K562 (cell line): Measurements from ENCODE around the gene FCRL1. TPM values are rescaled to one million over a fixed set of nuclear protein-coding genes. Genes with fewer than 3 reads are reported as not detected.

Experiments
- ATAC-seq: fragments of 200-7000 bp; cut with Tn5 transposase; 3 replicates; pipeline ENCODE4 v1.9.1; 2020; ENCODE audit warnings: moderate library complexity
- BruUV-seq: library from RNA; stranded (reverse); fragments of 400-500 nt; replicated peaks from 2 replicates; lab custom pipeline; 2021; lab: Mats Ljungman, UMichigan
- CTCF ChIA-PET: fragments of 300-600 bp; formaldehyde crosslinking; extraction: SDS; loops from one replicate; lab custom pipeline; 2021; ENCODE audit warnings: low intra/inter-chr PET ratio; lab: Yijun Ruan, JAX
- POLR2A ChIA-PET: fragments of 300-600, 350-650 bp; sonication (Branson Sonifier 250); formaldehyde crosslinking; extraction: SDS; loops from one replicate; lab custom pipeline; 2021; ENCODE audit warnings: antibody characterized with exemption, inconsistent platforms; lab: Yijun Ruan, JAX
- DNase-seq, 4 experiments: peaks; one replicate each; pipeline versions ENCODE4 v3.0.0 to v3.0.0-alpha.2; 2011 to 2018; ENCODE audit warnings: low spot score in 3 of 4, mixed read lengths in 3 of 4; ENCODE audit errors: extremely low read depth in 1 of 4
- FAIRE-seq: peaks from 2 replicates; lab custom pipeline; 2011; peaks lifted over from hg19 to GRCh38; lab: Jason Lieb, UNC
- H2AFZ ChIP-seq: 2 replicates; pipeline ENCODE4 v1.6.0; 2011; ENCODE audit warnings: low read depth, low read length, control low read depth, inconsistent platforms
- H3K27ac ChIP-seq: fragments of 200-600 bp; 3 replicates; pipeline ENCODE4 v1.8.0; 2011; ENCODE audit warnings: low read depth, mild to moderate bottlenecking, control low read depth, inconsistent platforms, low read length, moderate library complexity, mixed read lengths; ENCODE audit errors: extremely low read depth
- H3K27me3 ChIP-seq, 2 experiments: fragments of 300-600 bp in 1 of 2; 2 replicates in 1 of 2; 3 replicates in 1 of 2; pipeline versions ENCODE4 v1.6.0 to v1.8.0; 2011; ENCODE audit warnings: inconsistent platforms in 2 of 2, low read length in 2 of 2, mild to moderate bottlenecking in 1 of 2, mixed read lengths in 1 of 2, moderate library complexity in 1 of 2; ENCODE audit not compliant: control insufficient read depth in 2 of 2, insufficient read depth in 2 of 2
- H3K36me3 ChIP-seq: fragments of 300-600 bp; 3 replicates; pipeline ENCODE4 v1.8.0; 2011; ENCODE audit warnings: mild to moderate bottlenecking, low read length, inconsistent platforms; ENCODE audit not compliant: control insufficient read depth, insufficient read depth
- H3K4me1 ChIP-seq, 2 experiments: fragments of 200-600 bp in 1 of 2; replicated peaks in 1 of 2; 2 replicates in 1 of 2; 3 replicates in 1 of 2; pipeline versions ENCODE4 v1.5.1 to v1.8.0; 2011; ENCODE audit warnings: inconsistent platforms in 2 of 2, low read length in 2 of 2, mild to moderate bottlenecking in 1 of 2, mixed read lengths in 1 of 2, moderate library complexity in 1 of 2; ENCODE audit not compliant: control insufficient read depth in 2 of 2, insufficient read depth in 2 of 2
- H3K4me2 ChIP-seq: 2 replicates; pipeline ENCODE4 v1.6.1; 2011; ENCODE audit warnings: low read length, control low read depth, inconsistent platforms, mixed read lengths; ENCODE audit not compliant: insufficient read depth
- H3K4me3 ChIP-seq: fragments of 200-600 bp; sonication (generic), shearing (Covaris generic); 2 replicates; pipeline ENCODE4 v1.5.1; 2016; ENCODE audit warnings: control low read depth, inconsistent platforms
- H3K79me2 ChIP-seq: fragments of 200-600 bp; 3 replicates; pipeline ENCODE4 v1.8.0; 2011; ENCODE audit warnings: low read length, inconsistent platforms; ENCODE audit not compliant: control insufficient read depth, insufficient read depth
- H3K9ac ChIP-seq, 2 experiments: 2 replicates each; pipeline versions ENCODE4 v1.6.0 to v1.6.1; 2011; ENCODE audit warnings: low read depth in 2 of 2, low read length in 2 of 2, control low read depth in 1 of 2, inconsistent platforms in 1 of 2, mild to moderate bottlenecking in 1 of 2, mixed read lengths in 1 of 2; ENCODE audit not compliant: insufficient read depth in 1 of 2
- H3K9me1 ChIP-seq: one replicate; pipeline ENCODE4 v1.6.0; 2011; ENCODE audit warnings: inconsistent platforms, mild to moderate bottlenecking, low read length, moderate library complexity; ENCODE audit not compliant: control insufficient read depth, insufficient read depth
- H3K9me3 ChIP-seq: replicated peaks from 2 replicates; pipeline ENCODE4 v1.5.1; 2011; ENCODE audit warnings: low read depth, low read length, inconsistent platforms; ENCODE audit not compliant: control insufficient read depth, insufficient read depth
- H4K20me1 ChIP-seq: replicated peaks from 2 replicates; pipeline ENCODE4 v1.6.1; 2011; ENCODE audit warnings: low read length, inconsistent platforms, mixed read lengths; ENCODE audit not compliant: control insufficient read depth, insufficient read depth
- CTBP1 ChIP-seq: fragments of 450-650 bp; IDR thresholded peaks from 2 replicates; pipeline ENCODE4 v1.6.1; 2016; ENCODE audit warnings: borderline replicate concordance
- ELK1 ChIP-seq: sonication (generic); formaldehyde crosslinking; IDR thresholded peaks from 2 replicates; pipeline ENCODE4 v1.8.1; 2022; ENCODE audit warnings: missing genetic modification reagents
- KDM4B ChIP-seq, 2 experiments: fragments of 450-650 bp in 1 of 2; sonication (generic) in 1 of 2; IDR thresholded peaks; 2 replicates each; pipeline ENCODE4 v1.6.1; 2016 to 2017; ENCODE audit warnings: borderline replicate concordance in 2 of 2, antibody characterized with exemption in 1 of 2, low read depth in 1 of 2, mild to moderate bottlenecking in 1 of 2
- ZBTB1 ChIP-seq: sonication (generic); formaldehyde crosslinking; IDR thresholded peaks from 2 replicates; pipeline ENCODE4 v1.8.1; 2023; ENCODE audit warnings: missing genetic modification reagents, low read depth, mild to moderate bottlenecking, borderline replicate concordance
- WGBS: fragments of 100-300 bp; shearing (Covaris generic); methylation state at CpG from one replicate; pipeline ENCODE4 v1.1.6; 2016; ENCODE audit warnings: low coverage, mixed read lengths; ENCODE audit not compliant: insufficient coverage; ENCODE audit errors: missing lambda C conversion rate; 5-methylcytosine and 5-hydroxymethylcytosine counted together
- in situ Hi-C: fragments of 300-500 bp; cut with MboI; formaldehyde crosslinking; loops from 4 replicates; pipeline ENCODE4 v1.15.0; 2018; ENCODE audit warnings: inconsistent platforms, mixed read lengths
- intact Hi-C: fragments of 100-400 bp; cut with micrococcal nuclease; formaldehyde crosslinking; loops from 2 replicates; pipeline ENCODE4 v1.14.2; 2022
- polyA plus RNA-seq, 8 experiments: library from polyadenylated mRNA; depleted of rRNA in 4 of 8; stranded (reverse) in 5 of 8; unstranded in 3 of 8; fragments of >200 nt; fragmentation: Nextera tagmentation in 2 of 8; fragmentation: Illumina TruSeq in 1 of 8; extraction: Ambion mirVana in 2 of 8; extraction: Trizol in 1 of 8; gene quantifications; 2 replicates each; pipeline versions ENCODE4 v1.2.1 to v1.2.3, GENCODE V29; 2011 to 2014; ENCODE audit warnings: inconsistent platforms in 1 of 8, missing spikeins in 1 of 8
- total RNA-seq, 7 experiments: library from RNA; depleted of rRNA in 6 of 7; stranded (reverse); fragments of >200 nt in 6 of 7; fragmentation: Illumina TruSeq in 2 of 7; extraction: Trizol in 2 of 7; gene quantifications; 2 replicates each; pipeline versions ENCODE4 v1.2.1 to v1.2.3, GENCODE V29; 2011 to 2021; ENCODE audit warnings: low replicate concordance in 1 of 7
- TF ChIP-seq, protein P1 (sequence below): fragments of 450-650 bp; IDR thresholded peaks from 2 replicates; pipeline ENCODE4 v1.6.1; 2018; ENCODE audit not compliant: partially characterized antibody

Gene FCRL1
- total and polyA plus RNA-seq, 9 of the 15 experiments (the other 6 are each of a cell fraction or from before 2014, with no cell fraction given): not detected

DNA sequence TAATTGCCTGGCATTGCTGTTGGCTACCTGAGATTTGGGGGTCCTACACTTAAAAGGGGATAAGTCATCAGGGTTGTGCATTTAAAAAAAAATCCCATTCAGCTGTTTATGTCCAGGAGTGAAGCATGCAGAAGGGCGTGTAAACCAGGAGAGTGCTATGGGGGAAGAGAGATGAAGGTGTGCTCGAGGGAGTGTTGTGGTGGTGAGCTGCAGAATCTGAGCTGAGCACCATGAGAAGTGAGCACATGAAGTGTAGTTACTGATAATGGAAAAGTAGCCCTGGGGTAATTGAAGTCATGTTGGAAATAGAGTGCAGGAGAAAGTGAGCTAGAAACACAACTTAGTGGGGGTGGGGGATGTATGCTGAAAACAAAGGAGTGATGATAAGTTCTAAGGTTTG lies 705 bp downstream of the FCRL1 start:
- H3K79me2 ChIP-seq: no peaks in the 10 kb centered on the region

More for the DNA sequence above, 705 bp downstream of the FCRL1 start:
- Histone ChIP-seq H4K20me1 (no peaks in the 10 kb centered on the region), H3K4me1 (no peaks in the 10 kb centered on the region), H3K9me1 (no peaks in the 10 kb centered on the region), H3K4me2 (no peak overlapping the region), H3K27me3 (no peaks in the 10 kb centered on the region), H3K9me3 (no peaks in the 10 kb centered on the region), H3K27ac (no peak overlapping the region), H2AFZ (no peak overlapping the region), H3K4me3 (no peak overlapping the region), H3K9ac (no peak overlapping the region), H3K36me3 (no peaks in the 10 kb centered on the region)
- in situ Hi-C loops: no loop called here
- BruUV-seq: no TSS peak
- CTCF ChIA-PET: no interaction called here
- TF ChIP-seq, protein P1, sequence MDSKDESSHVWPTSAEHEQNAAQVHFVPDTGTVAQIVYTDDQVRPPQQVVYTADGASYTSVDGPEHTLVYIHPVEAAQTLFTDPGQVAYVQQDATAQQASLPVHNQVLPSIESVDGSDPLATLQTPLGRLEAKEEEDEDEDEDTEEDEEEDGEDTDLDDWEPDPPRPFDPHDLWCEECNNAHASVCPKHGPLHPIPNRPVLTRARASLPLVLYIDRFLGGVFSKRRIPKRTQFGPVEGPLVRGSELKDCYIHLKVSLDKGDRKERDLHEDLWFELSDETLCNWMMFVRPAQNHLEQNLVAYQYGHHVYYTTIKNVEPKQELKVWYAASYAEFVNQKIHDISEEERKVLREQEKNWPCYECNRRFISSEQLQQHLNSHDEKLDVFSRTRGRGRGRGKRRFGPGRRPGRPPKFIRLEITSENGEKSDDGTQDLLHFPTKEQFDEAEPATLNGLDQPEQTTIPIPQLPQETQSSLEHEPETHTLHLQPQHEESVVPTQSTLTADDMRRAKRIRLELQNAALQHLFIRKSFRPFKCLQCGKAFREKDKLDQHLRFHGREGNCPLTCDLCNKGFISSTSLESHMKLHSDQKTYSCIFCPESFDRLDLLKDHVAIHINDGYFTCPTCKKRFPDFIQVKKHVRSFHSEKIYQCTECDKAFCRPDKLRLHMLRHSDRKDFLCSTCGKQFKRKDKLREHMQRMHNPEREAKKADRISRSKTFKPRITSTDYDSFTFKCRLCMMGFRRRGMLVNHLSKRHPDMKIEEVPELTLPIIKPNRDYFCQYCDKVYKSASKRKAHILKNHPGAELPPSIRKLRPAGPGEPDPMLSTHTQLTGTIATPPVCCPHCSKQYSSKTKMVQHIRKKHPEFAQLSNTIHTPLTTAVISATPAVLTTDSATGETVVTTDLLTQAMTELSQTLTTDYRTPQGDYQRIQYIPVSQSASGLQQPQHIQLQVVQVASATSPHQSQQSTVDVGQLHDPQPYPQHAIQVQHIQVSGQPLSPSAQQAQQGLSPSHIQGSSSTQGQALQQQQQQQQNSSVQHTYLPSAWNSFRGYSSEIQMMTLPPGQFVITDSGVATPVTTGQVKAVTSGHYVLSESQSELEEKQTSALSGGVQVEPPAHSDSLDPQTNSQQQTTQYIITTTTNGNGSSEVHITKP: no peak
- TF ChIP-seq CTBP1 (no peak), ZBTB1 (no peak), ELK1 (CRISPR knock-in tag) (no peak), KDM4B (IDR thresholded peaks at IDR 0.05; ENCODE audit: borderline replicate concordance in 2 of 2, low read depth in 1 of 2) (no peak)
- no peak for ATAC-seq
- WGBS: 4% methylated on average over 2 of the region's 2 CpGs
- DNase-seq: no peak
- FAIRE-seq: no peak
- intact Hi-C loops: no loop called here
- POLR2A ChIA-PET: no interaction called here
